Measurements from ENCODE around the gene SLCO6A1. TPM values are rescaled to one million over a fixed set of nuclear protein-coding genes. Genes with fewer than 3 reads are reported as not detected.

Gene SLCO6A1
- total RNA-seq, 4 donors from 2014 or later = not detected

Other genes starting within 250 kb of the SLCO6A1 start
- under 1 TPM in 1 of 4 donors, not detected in 3; 0.12 TPM for gene SLCO4C1, start 202.7 kb downstream of the SLCO6A1 start, total RNA-seq

Measured in gastroesophageal sphincter (tissue), 4 donors.